SH-SY5Y (cell line): ENCODE measurements around the gene HS6ST3.

ENCODE experiments used
- GATA2 ChIP-seq: IDR thresholded peaks from 2 replicates; pipeline ENCODE4 v1.6.1; 2011; ENCODE audit warnings: mild to moderate bottlenecking, low read depth, low read length
- GATA3 ChIP-seq: IDR thresholded peaks from 2 replicates; pipeline ENCODE4 v1.6.1; 2011; ENCODE audit warnings: low read depth, mild to moderate bottlenecking, low read length, moderate library complexity

DNA sequence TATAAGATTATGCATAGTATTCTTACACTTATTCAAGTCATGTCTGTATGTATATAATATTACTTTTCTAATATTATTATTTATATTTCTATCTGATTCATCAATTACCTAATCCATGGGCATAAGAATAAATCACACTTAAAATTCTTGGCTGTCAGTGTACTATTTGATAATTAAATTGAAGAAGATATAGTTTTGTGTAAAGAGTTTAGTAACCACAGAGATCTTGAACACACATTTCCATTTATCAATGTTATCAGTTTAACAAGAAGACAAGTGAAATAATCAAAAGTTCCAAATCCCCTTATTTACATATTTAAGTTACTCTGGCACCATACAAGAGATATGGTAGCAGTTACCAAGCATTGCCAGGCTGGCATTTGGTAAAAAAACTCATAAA lies 659.9 kb downstream of the HS6ST3 start:
- no peak for TF ChIP-seq GATA2
- TF ChIP-seq GATA3: no peak
